Activated gamma-delta T cell (primary cell): ENCODE measurements around the gene MED12L.
"Not testable (repeated sequence)": the region's sequence is repeated elsewhere in the genome, so short reads cannot be mapped to it uniquely, and the experiment has no call there.

Experiments used
- DNase-seq: peaks from one replicate; lab custom pipeline; 2025; lab: John Stamatoyannopoulos, UW

The MED12L gene

DNA sequence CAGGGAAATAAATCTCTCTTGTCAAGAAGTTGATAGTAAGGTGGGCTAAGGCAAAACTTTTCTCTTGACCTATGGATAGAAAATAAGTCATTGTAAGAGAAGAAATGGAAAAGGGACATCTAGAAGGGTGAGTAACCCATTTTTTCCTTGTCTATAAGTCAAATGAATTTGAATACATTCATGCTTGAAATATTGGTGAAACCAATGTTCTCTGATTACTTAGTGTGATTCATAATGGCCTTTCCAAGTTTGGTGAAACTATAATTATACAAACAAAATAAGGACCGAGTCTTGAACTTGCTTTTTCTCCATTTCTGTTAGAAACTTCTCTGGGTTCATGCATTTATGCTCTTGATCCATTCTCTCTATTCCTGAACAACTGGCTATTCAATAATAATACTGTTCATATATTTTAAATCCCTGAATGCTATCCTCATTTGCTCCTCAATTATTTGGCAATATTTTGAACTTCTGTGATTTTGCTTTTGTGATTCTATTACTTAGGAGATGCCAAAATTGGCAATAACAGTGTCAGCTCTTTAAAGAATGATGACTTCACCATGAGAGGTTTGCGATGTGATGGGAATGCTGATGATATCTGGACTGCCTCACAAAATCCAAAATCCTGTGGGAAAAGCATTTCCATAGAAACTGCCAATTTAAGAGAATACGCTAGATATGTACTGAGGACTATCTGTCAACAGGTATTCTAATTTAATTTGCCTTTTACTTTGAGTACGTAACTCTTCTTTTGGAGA lies 286.8 kb downstream of the MED12L start:
- DNase-seq, result no peak

DNA sequence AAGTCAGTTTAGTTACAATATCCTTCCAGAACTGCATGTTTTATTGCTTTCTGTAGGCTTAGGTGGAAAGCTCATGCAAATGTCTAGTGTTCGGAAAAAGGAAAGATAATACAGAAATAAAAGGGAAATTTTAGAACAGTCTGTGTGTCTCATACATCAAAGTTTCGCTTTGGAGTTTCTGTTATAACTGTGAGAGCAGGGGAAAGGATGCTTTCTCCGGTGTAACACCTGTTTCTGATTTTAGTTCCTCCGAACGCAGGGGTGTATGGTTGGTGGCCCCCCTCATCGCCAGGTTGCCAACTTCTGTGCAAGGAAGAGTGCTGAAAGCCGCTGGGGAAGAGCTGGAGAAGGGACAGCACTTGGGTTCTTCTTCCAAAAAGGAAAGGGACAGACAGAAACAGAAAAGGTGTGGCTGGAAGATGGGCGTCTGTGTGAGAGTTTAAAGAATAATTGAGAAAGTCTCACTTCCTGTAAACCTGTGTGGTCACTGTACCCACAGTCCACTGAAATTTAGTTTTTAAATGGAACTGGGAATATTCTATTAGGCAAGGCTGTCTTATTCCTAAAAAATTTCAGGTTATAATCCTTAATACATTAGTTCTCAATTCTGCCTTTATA lies 292.4 kb downstream of the MED12L start:
- DNase-seq, result no peak

GRCh38 chr3:151379083-151379734 lies 293.7 kb downstream of the MED12L start:
- DNase-seq, result no peak

- DNase-seq, result no peak
These were observed 297.2 kb downstream of the MED12L start for GRCh38 chr3:151382671-151383070.

DNA sequence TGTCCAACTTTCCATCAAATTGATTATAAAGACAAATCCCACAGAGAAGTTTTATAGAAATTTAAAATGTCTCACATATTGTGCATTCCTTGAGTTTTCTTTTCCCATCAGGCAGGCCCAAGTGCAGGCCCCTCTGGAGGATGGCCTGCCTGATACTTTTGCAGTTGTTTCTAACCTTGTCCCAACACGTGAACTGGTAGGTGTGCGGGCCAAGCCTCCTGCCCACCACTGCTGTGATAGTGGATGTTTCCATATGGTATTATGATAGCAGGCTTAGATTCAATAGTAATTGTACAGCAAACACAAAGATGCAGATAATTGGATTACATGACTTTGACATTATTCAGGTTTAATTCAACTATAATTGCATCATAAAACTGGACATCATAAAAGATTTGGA lies 297.6 kb downstream of the MED12L start:
- no peak for DNase-seq

- DNase-seq, result no peak
These were observed 298.5 kb downstream of the MED12L start for GRCh38 chr3:151383956-151384355.

DNA sequence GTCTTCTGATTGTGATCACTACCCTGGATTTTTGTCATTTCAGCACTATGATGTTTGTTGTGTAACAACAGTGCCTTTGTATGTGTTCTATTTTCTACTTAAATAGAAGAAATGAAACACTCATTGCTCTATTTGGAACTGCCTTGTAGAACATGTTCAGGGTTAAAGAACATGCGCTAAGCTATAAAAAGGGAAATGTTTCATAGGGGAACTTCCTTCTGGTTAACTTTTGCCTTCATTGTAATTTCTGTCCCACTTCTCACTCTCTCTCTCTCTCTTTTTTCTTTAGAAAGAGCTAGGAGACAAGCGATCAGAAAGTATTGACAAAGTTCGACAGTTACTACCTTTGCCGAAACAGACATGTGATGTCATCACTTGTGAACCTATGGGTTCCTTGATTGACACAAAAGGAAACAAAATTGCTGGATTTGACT lies 299.3 kb downstream of the MED12L start, which contains the start of gene P2RY12:
TSS of gene P2RY12 (minus strand) at position 13 of the 434 bp plus-strand sequence. CDS start 45,908 bp downstream, outside the sequence.
- no peak for DNase-seq

DNA sequence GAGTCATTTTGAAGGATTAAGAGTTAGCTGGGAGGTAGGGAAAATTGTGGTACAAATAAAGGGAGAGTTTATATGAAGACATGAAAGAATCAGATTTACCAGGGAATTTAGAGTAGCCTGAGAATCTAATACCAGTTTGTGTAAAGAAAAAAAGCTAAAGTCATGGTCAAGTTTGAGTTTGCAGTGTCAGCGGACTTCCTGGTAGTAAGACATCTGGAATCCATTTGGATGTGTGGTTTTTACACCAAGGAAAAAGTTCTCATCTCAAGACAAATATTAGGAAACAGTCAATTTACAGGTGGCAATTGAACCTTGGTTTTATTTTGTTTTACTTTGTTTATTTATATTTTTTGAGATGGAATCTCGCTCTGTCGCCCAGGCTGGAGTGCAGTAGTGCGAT lies 300.6 kb downstream of the MED12L start:
- no peak for DNase-seq

GRCh38 chr3:151387432-151387831 lies 302.0 kb downstream of the MED12L start:
- DNase-seq, result no peak

DNA sequence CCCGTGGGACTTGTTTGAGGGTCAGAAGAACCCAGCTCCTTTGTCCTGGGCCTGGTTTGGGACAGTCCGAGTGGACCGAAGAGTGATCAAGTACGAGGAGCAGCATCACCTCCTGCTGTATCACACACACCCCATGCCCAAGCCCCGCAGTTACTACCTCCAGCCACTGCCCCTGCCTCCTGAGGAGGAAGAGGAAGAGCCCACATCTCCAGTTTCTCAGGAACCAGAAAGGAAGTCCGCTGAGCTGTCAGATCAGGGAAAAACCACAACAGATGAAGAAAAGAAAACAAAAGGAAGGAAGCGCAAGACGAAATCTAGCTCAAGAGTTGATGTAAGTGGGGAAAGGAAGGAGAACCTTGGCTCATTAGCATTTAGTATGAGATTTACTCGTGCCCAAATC lies 302.4 kb downstream of the MED12L start:
- DNase-seq, result no peak

GRCh38 chr3:151391720-151392119 lies 306.3 kb downstream of the MED12L start:
- DNase-seq, result no peak

DNA sequence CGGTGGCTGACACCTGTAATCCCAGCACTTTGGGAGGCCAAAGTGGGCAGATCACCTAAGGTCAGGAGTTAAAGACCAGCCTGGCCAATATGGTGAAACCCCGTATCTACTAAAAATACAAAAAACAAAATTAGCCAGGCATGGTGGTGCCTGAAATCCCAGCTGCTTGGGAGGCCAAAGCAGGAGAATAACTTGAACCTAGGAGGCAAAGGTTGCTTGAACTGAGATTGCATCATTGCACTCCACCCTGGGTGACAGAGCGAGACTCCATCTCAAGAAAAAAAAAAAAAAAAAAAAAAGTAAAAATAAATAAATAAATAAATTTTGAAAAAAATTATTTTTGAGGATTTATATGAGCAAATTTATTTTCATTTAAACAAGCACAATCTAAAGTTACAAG lies 306.7 kb downstream of the MED12L start:
- DNase-seq, result not testable (repeated sequence)

DNA sequence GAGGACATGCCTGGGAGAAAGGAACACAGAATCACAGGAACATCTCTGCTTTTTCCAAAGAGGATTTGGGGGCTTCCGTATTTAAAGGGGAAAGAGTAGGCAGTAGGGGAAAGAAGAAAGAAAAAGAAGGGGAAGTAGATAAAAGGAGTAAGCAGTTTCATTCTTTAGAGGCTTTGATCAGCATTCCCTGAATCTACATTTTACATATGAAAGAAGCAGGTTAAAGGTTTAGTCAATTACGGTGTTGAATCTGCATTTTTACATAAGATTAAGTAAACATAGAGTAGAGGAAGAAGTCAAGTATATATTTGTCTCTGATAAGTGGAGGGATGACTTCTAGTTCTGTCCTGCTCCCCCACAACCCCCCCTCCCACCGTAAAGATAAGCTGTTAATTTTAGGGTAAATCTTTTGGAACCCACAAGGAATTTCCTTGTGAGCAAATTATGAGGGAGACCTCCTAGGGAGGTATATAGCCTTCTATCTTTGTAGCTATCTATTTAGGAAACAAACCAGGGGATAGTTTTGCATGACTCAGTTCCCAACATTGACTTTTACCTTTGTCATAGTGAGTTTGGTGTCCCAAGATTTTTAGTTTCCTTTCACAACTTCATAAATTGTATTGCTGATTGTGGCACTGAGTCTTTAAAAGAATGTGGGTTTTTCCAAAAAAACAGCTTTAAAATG lies 307.8 kb downstream of the MED12L start:
- no peak for DNase-seq

- no peak for DNase-seq
These were observed 308.5 kb downstream of the MED12L start for GRCh38 chr3:151393941-151394340.

GRCh38 chr3:151394611-151395010 lies 309.1 kb downstream of the MED12L start:
- no peak for DNase-seq

DNA sequence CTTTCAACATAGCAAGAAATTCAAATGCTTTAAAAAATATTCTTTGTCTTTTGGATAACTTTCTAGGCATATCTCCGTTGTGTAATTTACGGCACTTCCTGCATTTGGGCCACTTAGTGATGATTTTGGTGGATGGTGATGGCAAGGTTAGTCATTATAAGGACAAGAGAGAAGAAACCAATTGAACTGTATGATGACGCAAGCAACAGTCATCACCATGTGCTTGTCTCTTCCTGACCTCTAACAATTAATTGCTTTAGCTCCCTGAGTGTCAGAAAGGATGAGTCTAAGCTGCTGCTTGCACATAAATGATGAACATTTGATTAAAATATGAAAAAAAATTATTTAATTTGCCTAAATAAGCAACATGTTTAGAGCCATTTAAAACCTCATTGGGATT lies 310.3 kb downstream of the MED12L start:
- DNase-seq, result no peak

GRCh38 chr3:151398895-151399294 lies 313.4 kb downstream of the MED12L start:
- no peak for DNase-seq

DNA sequence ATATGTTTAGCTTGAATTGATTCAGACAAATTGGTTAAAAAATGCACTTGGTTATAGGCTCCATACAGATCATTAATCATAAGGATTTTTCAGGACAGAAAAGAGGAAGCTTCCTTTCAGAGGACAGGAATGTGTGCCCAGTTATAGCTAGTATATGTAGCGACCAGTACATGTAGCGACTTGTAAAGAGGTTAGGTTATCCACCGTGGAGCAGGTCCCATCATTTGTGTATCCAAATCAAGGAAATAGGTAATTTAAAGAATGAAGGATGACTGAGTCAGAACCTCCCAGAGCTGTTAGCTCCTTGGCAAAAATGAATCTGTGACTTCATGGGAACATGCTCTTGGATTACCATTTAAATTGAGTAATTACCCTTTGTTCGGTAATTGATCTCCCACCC lies 314.9 kb downstream of the MED12L start:
- DNase-seq, result no peak

DNA sequence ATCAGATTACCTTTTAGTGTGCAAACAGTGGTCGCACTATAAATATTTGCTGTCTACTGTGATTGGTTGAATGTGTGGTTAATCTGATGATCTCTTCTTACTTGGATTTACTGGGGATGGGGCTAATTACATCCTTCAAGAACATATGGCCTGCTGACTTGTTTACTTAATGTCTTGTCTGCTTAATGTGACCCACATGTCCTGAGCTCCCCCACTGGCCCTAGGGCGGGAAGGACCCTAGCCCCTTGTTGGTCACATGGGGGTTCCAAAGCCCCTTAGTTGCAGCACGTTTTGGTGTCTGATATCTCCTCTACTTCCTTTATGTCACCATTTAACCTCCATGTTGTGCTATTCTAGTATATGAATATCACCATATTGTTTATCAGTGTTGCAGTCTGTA lies 316.9 kb downstream of the MED12L start:
- no peak for DNase-seq

GRCh38 chr3:151403246-151403645 lies 317.8 kb downstream of the MED12L start:
- no peak for DNase-seq

- DNase-seq, result no peak
These were observed 318.9 kb downstream of the MED12L start for GRCh38 chr3:151404316-151404715.

GRCh38 chr3:151407928-151408327 lies 322.5 kb downstream of the MED12L start:
- DNase-seq, result no peak
